ENCODE results near the gene SKOR1.

Gene SKOR1

DNA sequence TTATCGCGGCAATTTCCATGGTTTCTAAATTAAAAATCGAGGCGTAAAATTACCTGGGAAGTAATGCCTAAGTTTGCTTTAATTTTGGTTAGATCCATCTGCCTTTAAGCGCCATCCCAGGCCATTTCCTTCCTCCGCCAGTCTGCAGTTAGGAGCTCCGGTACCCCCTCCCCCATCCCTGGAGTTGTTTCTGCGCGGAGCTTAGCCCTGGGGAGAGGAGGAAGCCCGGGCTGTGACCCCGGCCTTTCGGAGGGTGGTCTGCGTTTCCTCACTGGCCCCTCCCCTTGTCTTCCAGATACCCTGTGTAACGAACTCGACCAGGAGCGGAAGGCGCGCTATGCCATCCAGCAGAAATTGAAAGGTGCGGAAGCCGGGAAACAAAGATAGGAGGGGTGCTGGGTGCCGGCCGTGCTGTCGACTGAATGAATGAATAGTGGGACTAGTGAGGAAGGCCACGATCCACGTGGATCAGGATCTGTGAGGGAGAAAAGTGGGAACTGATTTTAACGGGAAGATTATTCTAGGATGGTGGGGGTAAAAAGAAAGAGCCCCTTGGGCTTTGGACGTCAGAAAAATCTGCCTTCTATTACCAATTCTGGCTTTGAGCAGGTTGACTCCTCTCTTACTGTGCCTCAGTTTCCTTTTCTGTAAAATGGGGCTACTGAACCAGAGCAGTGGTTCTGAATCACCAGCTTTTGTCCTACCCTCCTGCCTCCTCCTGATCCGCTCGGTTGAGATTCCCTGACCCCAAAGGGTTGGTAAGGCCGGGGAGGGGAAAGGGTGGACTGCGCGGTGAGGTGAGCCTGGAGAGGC lies 7.8 kb downstream of the SKOR1 start:
- no peak for DNase-seq (ENCODE audit: low spot score)

- DNase-seq (ENCODE audit: low spot score): no peak
Observed at GRCh38 chr15:67833710-67834511, 8.6 kb downstream of the SKOR1 start.

- no peak for DNase-seq (ENCODE audit: low spot score)
Observed at GRCh38 chr15:67834581-67835296, 9.4 kb downstream of the SKOR1 start.

- no peak for DNase-seq (ENCODE audit: low spot score)
Observed at GRCh38 chr15:67835297-67836133, 10.2 kb downstream of the SKOR1 start.

GRCh38 chr15:67836134-67836455 lies 10.8 kb downstream of the SKOR1 start:
- DNase-seq (ENCODE audit: low spot score): no peak

GRCh38 chr15:67836477-67836876 lies 11.2 kb downstream of the SKOR1 start:
- DNase-seq (ENCODE audit: low spot score): peak; percentile 38

- peak; percentile 9 for DNase-seq (ENCODE audit: low spot score)
Observed at GRCh38 chr15:67836955-67837354, 11.6 kb downstream of the SKOR1 start.

GRCh38 chr15:67838789-67839332 lies 13.6 kb downstream of the SKOR1 start:
- DNase-seq (ENCODE audit: low spot score): peak; percentile 58

DNA sequence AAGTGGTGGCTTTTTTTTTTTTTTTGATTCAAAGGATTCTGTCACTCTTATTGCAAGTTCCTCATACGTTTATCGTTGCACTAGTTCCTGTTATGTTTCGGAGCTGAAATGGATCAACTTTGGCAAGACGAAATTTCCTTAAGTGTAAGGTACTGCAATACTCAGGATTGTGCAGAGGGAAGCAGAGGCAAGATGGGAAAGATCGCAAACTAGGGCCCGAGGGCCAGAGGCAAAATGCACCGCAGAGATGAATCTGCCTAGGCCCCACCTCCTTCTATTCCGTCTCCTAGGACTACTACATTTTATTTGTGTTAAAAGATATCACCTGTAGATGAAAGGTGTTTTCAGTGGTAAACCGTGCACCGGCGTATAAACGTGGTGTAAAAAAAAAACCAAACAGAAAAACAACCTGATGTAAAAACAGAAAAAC lies 14.2 kb downstream of the SKOR1 start:
- peak; percentile 69 for DNase-seq (ENCODE audit: low spot score)

DNA sequence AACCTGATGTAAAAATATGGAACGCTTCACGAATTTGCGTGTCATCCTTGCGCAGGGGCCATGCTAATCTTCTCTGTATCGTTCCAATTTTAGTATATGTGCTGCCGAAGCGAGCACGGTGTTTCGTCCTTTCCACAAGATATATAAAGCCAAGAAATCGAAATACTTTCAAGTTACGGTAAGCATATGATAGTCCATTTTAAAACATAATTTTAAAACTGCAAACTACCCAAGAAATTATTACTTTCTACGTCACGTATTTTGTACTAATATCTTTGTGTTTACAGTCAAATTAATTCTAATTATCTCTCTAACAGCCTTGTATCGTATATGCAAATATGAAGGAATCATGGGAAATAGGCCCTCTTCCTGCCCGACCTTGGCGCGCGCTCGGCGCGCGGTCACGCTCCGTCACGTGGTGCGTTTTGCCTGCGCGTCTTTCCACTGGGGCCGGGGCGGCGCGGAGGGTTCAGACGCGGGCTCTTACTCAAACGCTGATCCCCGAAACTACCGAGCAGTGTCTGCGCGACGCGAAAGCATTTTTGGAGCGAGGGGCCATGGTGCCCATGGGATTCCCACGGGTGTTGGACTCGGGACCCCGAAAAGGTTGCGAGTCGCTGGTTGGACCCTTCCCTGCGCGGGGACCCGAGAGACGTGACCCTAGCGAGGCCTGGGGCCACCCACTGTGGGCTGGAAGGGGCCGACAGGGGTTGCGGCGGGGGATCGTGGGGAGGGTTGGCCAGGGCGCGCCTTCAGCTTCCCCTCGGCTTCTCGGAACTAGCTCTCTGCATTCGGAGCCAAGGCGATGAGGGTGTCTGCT lies 14.8 kb downstream of the SKOR1 start, which contains the start of gene RNU6-1:
Gene RNU6-1 (minus strand): TSS at position 117 of the 820 bp plus-strand sequence.
- DNase-seq (ENCODE audit: low spot score): peak; percentile 95

DNA sequence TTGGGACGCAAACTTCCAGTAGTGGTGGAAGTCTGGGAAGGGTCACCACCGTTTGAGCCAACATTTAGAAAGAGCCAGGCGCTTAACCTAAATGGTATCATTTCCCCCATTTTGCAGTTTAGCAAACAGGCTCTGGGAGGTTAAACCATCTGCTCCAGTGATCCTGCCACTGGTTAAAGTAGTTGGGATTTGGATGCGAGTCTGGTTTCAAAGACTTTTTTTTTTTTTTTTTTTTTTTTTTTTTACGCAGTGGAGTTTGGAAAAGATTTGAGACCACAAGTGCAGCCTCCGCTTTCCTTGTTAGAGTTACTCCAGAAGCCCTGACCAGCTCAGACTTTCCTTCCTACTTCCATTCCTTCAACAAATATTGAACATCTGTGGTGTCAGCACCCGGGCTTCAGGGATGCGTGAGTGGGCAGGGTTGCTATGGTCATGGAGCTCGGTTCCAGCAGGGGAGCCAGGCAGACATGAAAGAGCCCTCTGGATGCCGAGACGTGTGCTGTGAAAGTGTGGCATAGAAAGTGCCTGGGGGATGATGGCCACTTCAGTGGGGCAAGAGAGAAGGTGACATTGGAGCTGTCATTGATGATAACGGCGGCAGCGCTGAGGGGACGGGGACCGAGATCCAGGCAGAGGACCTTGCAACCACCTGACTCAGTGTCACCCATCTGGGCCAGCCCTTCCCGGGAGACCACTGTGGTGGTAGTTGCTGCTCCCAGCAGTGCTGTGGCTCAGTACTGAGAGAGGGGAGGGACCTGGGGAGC lies 15.6 kb downstream of the SKOR1 start:
- DNase-seq (ENCODE audit: low spot score): peak; percentile 50

DNA sequence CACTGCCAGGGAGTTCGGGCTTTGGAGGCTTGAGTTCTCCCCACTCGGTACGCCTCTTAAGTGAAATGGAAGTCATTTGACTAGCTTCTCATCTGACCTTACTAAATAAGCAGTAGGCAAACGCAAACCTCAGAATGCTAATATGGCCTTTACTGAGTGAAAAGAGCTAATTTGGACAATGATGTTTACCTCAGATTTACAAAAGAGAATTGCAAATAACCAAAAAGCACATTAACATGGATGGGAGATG lies 16.1 kb downstream of the SKOR1 start:
- DNase-seq (ENCODE audit: low spot score): peak; percentile 15

GRCh38 chr15:67843092-67843501 lies 17.8 kb downstream of the SKOR1 start:
- DNase-seq (ENCODE audit: low spot score): no peak

DNA sequence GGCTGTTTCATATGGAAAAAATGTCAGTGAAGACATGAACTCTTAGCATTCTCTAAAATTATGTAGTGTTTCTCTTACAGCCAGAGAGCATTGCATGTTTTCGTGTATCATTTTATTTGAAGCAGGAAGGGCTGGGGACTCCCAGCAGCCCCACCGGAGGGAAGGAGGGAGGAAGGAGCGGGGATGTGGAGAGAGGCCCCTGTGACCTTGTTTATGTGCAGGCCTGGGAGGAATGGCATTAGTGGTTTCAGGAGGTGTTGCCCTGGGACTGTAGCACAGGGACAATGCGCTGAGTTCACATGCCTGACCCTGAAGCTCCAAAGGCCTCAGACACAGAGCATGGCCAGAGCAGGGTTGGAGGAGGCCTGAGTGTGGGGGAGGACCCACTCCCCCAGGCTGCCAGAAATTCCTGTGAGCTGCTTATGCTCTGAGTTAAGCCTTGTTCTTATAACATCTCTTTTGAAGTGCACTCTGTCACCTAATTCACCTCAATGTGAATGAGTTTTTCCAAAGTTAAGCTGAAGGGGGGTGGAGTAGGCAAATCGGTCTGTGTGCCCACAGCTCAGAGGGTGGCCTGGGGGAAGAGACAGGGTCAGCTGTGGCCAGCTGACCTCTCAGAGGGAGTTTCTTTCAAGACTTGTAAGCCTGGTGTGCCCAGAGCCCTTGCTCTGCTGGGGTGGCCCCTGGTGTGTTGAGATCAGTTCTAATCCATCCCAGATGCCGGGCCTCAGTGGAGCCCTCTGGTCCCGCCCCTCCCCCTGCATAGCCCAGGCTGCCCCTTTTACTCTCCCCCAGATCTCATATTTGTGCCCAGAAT lies 18.5 kb downstream of the SKOR1 start:
- no peak for DNase-seq (ENCODE audit: low spot score)

DNA sequence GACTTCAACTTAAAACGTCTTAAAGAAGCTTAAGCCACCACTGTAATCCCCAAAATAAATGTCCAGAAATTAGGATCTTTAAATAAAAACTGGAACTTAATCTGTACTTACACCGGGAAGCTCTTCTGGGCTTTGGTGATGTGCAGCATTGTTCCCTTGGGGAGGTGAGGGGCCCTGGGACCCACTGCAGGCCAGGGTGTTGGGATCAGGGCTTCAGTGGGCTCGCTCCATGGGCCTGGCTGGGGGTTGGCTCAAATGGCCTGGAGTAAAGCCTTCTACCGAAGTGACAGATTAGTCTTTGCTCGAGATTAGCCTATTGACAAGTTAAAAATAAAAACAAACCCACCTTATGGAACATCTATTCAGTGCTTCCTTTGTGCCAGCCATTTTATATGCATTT lies 20.7 kb downstream of the SKOR1 start:
- no peak for DNase-seq (ENCODE audit: low spot score)

DNA sequence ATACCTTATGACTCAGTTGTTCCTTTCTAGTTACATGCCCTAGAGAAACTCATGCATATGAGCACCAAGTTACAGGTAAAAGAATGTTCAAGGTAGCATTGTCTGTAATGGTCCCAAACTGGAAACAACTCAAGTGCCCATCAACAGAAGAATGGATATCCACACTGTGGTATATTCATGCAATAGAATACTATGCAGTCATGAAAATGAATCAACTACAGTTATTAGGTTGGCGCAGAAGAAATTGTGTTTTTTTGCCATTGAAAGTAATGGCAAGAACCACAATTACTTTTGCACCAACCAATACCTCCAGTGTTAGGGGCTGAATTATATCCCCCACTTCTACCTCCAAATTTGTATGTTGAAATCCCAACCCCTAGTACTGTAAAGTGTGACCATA lies 24.2 kb downstream of the SKOR1 start:
- DNase-seq (ENCODE audit: low spot score): no peak

- DNase-seq (ENCODE audit: low spot score): no peak
Observed at GRCh38 chr15:67850336-67850735, 25.0 kb downstream of the SKOR1 start.

- no peak for DNase-seq (ENCODE audit: low spot score)
Observed at GRCh38 chr15:67850994-67851571, 25.8 kb downstream of the SKOR1 start.

DNA sequence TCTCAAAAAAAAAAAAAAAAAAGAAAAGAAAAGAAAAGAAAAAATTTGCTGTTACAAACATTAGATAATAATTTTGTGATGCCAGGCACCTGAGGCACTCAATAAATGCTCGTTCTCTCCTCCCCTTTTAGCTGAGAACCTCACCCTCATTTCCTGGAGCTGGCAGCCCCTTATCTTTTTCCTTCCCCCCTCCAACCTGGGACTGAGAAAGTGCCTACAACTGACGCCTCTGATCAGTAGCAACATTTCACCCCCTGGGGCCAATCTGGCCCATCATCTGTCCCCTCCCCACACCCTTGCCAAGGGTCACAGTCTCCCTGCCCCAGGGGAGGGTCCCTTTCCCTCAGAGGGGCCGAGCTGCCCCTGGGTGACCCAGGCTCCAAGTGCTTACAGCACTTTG lies 27.1 kb downstream of the SKOR1 start:
- DNase-seq (ENCODE audit: low spot score): no peak

All from pons (tissue), 1 donor.